Measurements from ENCODE around the gene GABRG3.

GRCh38 chr15:27480141-27480530 lies 509.2 kb downstream of the GABRG3 start:
- TF ChIP-seq, protein P1, sequence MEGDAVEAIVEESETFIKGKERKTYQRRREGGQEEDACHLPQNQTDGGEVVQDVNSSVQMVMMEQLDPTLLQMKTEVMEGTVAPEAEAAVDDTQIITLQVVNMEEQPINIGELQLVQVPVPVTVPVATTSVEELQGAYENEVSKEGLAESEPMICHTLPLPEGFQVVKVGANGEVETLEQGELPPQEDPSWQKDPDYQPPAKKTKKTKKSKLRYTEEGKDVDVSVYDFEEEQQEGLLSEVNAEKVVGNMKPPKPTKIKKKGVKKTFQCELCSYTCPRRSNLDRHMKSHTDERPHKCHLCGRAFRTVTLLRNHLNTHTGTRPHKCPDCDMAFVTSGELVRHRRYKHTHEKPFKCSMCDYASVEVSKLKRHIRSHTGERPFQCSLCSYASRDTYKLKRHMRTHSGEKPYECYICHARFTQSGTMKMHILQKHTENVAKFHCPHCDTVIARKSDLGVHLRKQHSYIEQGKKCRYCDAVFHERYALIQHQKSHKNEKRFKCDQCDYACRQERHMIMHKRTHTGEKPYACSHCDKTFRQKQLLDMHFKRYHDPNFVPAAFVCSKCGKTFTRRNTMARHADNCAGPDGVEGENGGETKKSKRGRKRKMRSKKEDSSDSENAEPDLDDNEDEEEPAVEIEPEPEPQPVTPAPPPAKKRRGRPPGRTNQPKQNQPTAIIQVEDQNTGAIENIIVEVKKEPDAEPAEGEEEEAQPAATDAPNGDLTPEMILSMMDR (IDR thresholded peaks at IDR 0.05) = no peak
- TF ChIP-seq POLR2AphosphoS5 (IDR thresholded peaks at IDR 0.05) = no peak
